Keratinocyte (primary cell): Measurements from ENCODE around the gene GPC5.

Experiments used
- EZH2 ChIP-seq: IDR thresholded peaks from one replicate; pipeline ENCODE4 v1.6.1; 2012; ENCODE audit warnings: inconsistent platforms, mild to moderate bottlenecking, low read length, moderate library complexity
- TF ChIP-seq, protein P1 (sequence below), 3 experiments: IDR thresholded peaks in 1 of 3; conservative IDR thresholded peaks in 1 of 3; optimal IDR thresholded peaks in 1 of 3; 2 replicates in 2 of 3; 3 replicates in 1 of 3; pipeline versions ENCODE3 to v1.5.1; 2011; ENCODE audit warnings: low read length in 3 of 3, mild to moderate bottlenecking in 3 of 3, moderate library complexity in 2 of 3, control low read depth in 1 of 3, inconsistent platforms in 1 of 3; ENCODE audit not compliant: insufficient read depth in 2 of 3; ENCODE audit errors: extremely low read depth in 1 of 3

DNA sequence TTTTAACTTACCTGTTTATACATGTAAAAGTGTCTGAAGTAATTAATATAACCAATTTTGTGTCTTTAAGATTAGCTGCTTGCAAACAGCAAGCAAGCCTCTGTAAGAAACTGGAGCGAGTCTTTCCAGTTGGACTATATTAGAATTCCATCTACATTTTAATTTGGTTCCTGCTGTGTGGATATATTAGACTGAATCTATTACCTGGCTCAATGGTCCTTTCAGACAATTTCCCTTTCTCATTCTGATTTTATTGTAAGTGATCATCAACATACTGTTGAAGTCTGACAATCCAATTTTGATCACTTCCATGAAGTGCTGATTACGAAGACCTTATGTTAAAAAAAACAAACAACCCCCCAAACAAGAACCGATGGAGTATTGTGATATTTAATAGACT, 72.3 kb downstream of the GPC5 start:
- TF ChIP-seq, protein P1, sequence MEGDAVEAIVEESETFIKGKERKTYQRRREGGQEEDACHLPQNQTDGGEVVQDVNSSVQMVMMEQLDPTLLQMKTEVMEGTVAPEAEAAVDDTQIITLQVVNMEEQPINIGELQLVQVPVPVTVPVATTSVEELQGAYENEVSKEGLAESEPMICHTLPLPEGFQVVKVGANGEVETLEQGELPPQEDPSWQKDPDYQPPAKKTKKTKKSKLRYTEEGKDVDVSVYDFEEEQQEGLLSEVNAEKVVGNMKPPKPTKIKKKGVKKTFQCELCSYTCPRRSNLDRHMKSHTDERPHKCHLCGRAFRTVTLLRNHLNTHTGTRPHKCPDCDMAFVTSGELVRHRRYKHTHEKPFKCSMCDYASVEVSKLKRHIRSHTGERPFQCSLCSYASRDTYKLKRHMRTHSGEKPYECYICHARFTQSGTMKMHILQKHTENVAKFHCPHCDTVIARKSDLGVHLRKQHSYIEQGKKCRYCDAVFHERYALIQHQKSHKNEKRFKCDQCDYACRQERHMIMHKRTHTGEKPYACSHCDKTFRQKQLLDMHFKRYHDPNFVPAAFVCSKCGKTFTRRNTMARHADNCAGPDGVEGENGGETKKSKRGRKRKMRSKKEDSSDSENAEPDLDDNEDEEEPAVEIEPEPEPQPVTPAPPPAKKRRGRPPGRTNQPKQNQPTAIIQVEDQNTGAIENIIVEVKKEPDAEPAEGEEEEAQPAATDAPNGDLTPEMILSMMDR (optimal IDR thresholded peaks at IDR 0.05 in 1 of 3, IDR thresholded peaks at IDR 0.05 in 1 of 3, conservative IDR thresholded peaks at IDR 0.05 in 1 of 3; ENCODE audit: extremely low read depth in 1 of 3, insufficient read depth in 2 of 3, low read length in 3 of 3), result no peak
- TF ChIP-seq EZH2, result no peak
